Heart left ventricle (tissue), 16 donors: ENCODE results near the gene VPS13C. TPM values are rescaled to one million over a fixed set of nuclear protein-coding genes. Genes with fewer than 3 reads are reported as not detected.

Experiments
- ATAC-seq, 4 donors: fragments of 200-7000 bp; cut with Tn5 transposase; one replicate each; pipeline ENCODE4 v1.9.1; 2020 to 2022; ENCODE audit warnings: moderate library complexity in 4 of 4, mild to moderate bottlenecking in 3 of 4, moderate number of reproducible peaks in 1 of 4
- DNase-seq, 5 donors: peaks; one replicate each; pipeline ENCODE4 v3.0.0-alpha.2; 2020
- H3K27ac ChIP-seq, 12 donors: fragments of 200-600 bp; sonication (generic) in 4 of 12; one replicate each; pipeline versions ENCODE4 v1.5.0 to v1.8.0; 2016 to 2022; ENCODE audit warnings: mild to moderate bottlenecking in 2 of 12
- H3K27me3 ChIP-seq, 9 donors: fragments of 200-600 bp; sonication (generic) in 2 of 9; one replicate each; pipeline versions ENCODE4 v1.5.1 to v1.8.0; 2016 to 2022; ENCODE audit warnings: mild to moderate bottlenecking in 3 of 9
- H3K36me3 ChIP-seq, 9 donors: fragments of 200-600 bp; sonication (generic) in 2 of 9; one replicate each; pipeline versions ENCODE4 v1.5.0 to v1.8.0; 2018 to 2022; ENCODE audit warnings: mild to moderate bottlenecking in 2 of 9
- H3K4me1 ChIP-seq, 12 donors: fragments of 200-600 bp; sonication (generic) in 4 of 12; one replicate each; pipeline versions ENCODE4 v1.5.0 to v1.8.0; 2016 to 2022; ENCODE audit warnings: mild to moderate bottlenecking in 3 of 12
- H3K4me3 ChIP-seq, 12 donors: fragments of 200-600 bp; sonication (generic) in 4 of 12; one replicate each; pipeline versions ENCODE4 v1.5.0 to v1.8.0; 2017 to 2022; ENCODE audit warnings: mild to moderate bottlenecking in 9 of 12, moderate library complexity in 4 of 12
- H3K9me3 ChIP-seq, 12 donors: fragments of 200-600 bp; sonication (generic) in 4 of 12; one replicate each; pipeline versions ENCODE4 v1.5.0 to v1.8.0; 2016 to 2022; ENCODE audit warnings: mild to moderate bottlenecking in 1 of 12
- CTCF ChIP-seq, 12 donors: fragments of 200-600 bp; sonication (generic) in 4 of 12; IDR thresholded peaks; one replicate each; pipeline versions ENCODE4 v1.5.0 to v1.8.0; 2018 to 2022; ENCODE audit warnings: antibody characterized with exemption in 12 of 12, mild to moderate bottlenecking in 5 of 12
- POLR2A ChIP-seq, 2 donors: fragments of 450-650 bp; IDR thresholded peaks; one replicate each; pipeline ENCODE4 v1.6.1; 2017; ENCODE audit warnings: antibody characterized with exemption in 2 of 2, mild to moderate bottlenecking in 2 of 2, moderate library complexity in 2 of 2
- WGBS, 4 donors: extraction: QIAGEN DNeasy Blood & Tissue Kit in 2 of 4; methylation state at CpG; one replicate each; pipeline versions ENCODE4 v1.1.5 to v1.1.7; 2013 to 2018; 5-methylcytosine and 5-hydroxymethylcytosine counted together
- intact Hi-C, 10 donors: fragments of 100-400 bp; cut with DNase I; formaldehyde crosslinking; loops; one replicate each; pipeline versions ENCODE4 v1.11.1 to v1.14.2; 2022
- polyA plus RNA-seq, 2 donors: library from polyadenylated mRNA; stranded (reverse); fragments of 200-250 nt; gene quantifications; one replicate each; pipeline ENCODE4 v1.2.3, GENCODE V29; 2013
- total RNA-seq, 9 donors: library from RNA; depleted of rRNA in 2 of 9; stranded (reverse); fragments of >200 nt in 2 of 9; fragmentation: NEBNext Ultra II Directional in 3 of 9; extraction: Animal tissue kit (Norgen Biotek cat#: 25700) in 3 of 9; gene quantifications; one replicate each; pipeline versions ENCODE4 v1.1.0 to v1.2.4, GENCODE V29; 2016 to 2023
- donor health status: ischemic (EF 13 %, LVEDD 7.1; RV severe dilation, severe dysfunction).
- donor health status: healthy with polysubstance abuse.
- donor health status: DM: no; HTN: yes; CAD: no.
- donor health status: DM: no; HTN: no; CAD: no.
- donor health status: ischemic (EF 25% LVEDD 6.9; RV normal size, moderate dysfunction).
- donor health status: ischemic (EF 25% LVEDD 5.7; RV mildly dilated, moderate dysfunction).
- donor health status: healthy.
- donor health status: DM: yes; HTN: yes; CAD: no.
- donor health status: ischemic (EF 35%, LVEDD 5.7; RV mildly dilated, moderate dysfunction).
- donor health status: nonischemic (EF 11% LVEDD 7.7; RV severe dilation, severe dysfunction).
- donor health status: DM: yes; HTN: yes; CAD: no.
- donor health status: PGD.
- donor health status: ischemic (EF 29% LVEDD 5.4; RV normal size, mild dysfunction).
- donor health status: nonischemic (EF 23%, LVEDD 6.1; RV moderate dilation, normal function).

VPS13C gene
- total and polyA plus RNA-seq, 11 donors = 9.8 to 70.1 (median 36.5) TPM

DNA sequence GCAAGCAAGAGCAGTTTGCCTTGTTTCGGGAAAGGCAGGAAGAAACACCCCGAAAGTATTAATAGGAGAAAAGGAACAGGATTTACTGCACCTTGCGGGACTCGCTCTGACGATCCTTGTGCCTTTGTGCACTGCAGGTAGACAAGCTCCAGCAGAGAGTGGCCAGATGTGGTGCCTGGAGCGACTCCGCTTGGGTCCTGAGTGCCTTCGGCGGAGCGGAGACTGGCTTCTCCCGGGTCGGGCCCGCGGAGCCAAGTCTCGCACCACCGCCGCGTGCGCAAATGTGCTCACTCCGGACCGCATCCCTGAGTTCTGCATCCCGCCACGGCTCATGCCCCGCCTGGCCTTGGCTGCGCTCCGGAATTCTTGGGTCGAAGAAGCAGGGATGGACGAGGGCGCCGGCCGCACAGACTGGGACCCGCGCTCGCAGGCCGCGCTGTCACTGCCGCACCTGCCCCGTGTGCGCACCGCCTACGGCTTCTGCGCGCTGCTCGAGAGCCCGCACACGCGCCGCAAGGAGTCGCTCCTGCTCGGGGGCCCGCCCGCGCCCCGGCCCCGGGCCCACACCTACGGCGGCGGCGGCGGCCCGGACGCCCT is 7.3 kb upstream of the VPS13C start:
- intact Hi-C loops = loop anchor here in 2 of 10 donors (5.0 to 10.0 kb wide), 3 partner anchors 93 to 237 kb away; no protein-coding TSS in a partner anchor

DNA sequence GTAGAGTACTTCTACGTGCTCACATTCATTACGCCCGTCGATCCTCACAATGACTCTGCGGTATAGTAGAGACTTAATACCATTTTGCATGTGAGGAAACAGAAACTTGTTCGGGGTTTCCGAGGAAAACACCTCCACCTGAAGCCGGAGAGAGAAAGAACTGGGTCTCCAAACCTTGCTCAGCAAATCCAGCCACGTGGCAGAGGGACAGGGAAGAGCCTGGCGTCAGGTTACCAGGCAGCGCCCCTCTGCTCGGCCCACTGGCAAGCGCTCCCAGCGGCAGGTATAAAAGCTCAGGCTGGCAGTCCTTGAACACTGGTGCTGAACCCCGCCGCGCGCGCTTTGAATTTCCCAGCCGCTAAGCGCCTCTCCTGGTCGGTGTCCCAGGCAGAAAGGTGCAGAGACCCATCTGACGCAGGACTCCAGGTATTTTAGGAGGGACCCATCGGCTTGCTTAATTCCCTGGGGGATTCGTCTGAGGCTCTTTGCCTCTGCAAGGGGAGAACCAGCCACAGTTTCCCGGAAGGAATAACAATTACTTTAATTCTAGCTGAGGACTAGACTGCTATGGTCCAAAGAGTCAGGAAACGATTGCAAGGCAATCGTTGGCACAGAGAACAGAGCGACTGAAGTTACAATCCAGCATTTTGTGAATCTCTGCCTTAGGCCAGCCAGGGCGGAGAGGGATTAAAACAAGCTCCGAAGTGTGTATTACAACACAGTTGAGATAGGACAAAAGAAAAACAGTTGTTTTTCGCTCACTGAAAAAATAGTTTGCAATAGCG is 6.6 kb upstream of the VPS13C start, which contains the start of gene C2CD4A:
Gene C2CD4A (plus strand): TSS at position 315 of the 785 bp plus-strand sequence. CDS start 637 bp downstream, outside the sequence.
- intact Hi-C loops = loop anchor here in 2 of 10 donors (5.0 to 10.0 kb wide), 3 partner anchors 92 to 238 kb away; no protein-coding TSS in a partner anchor
- peak within 1 kb of the TSS in 2 of 12 donors; percentile 7 to 40 for H3K27ac ChIP-seq

More for the DNA sequence above, 7.3 kb upstream of the VPS13C start:
- Histone ChIP-seq H3K27ac (peak overlapping the region in 2 of 12 donors; percentile 7 to 40), H3K36me3 (no peaks in the 10 kb centered on the region), H3K27me3 (peaks cover 0 to 12% (median 0%) of the 10 kb centered on the region in 9 donors), H3K4me3 (peak overlapping the region; percentile 28 to 73 (median 56)), H3K9me3 (no peaks in the 10 kb centered on the region), H3K4me1 (peaks cover 0 to 26% (median 12%) of the 10 kb centered on the region in 12 donors)
- TF ChIP-seq CTCF (IDR thresholded peaks at IDR 0.05) (peak in 1 of 12 donors; percentile 9), POLR2A (IDR thresholded peaks at IDR 0.05) (no peak)
- ATAC-seq (peak; percentile 20 to 48 (median 28)), DNase-seq (peak in 4 of 5 donors; percentile 18 to 63 (median 26))
- WGBS, 4 donors = 1 to 4% (median 2%) methylated on average over 42 to 62 of the region's 62 CpGs

DNA sequence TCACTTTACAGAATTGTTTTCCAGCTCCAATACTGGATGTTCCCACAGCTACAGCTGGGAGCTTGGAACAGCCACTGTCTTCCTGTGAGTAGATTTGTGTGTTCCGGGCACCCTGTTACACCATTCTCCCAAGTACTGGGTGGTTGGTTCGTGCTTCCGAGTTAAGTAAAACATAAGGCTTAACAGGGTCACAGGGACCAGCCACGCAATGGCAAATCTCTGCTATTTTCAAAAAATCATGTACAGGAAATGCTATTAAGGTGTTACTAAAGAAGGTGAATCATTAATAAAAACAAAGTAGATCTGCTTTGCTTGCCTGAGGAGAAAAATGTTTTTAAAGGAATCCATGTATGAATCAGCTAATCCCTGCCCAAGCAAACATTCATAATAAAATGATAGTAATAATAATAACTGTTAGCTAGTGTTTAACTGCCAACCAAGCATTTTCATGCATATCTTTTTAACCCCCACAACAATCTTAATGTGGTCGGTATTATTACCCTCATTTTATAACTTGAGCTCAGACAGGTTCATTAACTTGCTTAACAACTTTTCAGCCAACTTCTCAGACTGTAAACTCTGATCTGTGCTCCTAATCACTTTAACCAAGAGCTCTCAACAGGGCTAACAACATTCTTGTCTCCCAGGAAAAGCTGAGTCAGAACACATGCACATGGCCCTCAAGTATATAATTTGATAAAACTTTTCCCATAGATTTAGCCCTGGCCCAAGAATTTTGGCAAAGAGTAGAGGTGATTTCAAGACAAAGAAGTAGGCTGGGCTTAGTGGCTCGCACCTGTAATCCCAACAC is 3.8 kb upstream of the VPS13C start:
- intact Hi-C loops = loop anchor here in 2 of 10 donors (10.0 kb wide), 2 partner anchors 89 to 241 kb away; no protein-coding TSS in a partner anchor
- Histone ChIP-seq H3K4me3 (no peak overlapping the region), H3K9me3 (no peaks in the 10 kb centered on the region), H3K4me1 (peaks cover 0 to 36% (median 21%) of the 10 kb centered on the region in 12 donors), H3K36me3 (no peaks in the 10 kb centered on the region), H3K27ac (peak overlapping the region in 1 of 12 donors; percentile 24), H3K27me3 (peaks cover 0 to 12% (median 0%) of the 10 kb centered on the region in 9 donors)
- TF ChIP-seq POLR2A (IDR thresholded peaks at IDR 0.05) (no peak), CTCF (IDR thresholded peaks at IDR 0.05) (no peak)
- WGBS, 4 donors = 71 to 81% (median 78%) methylated on average over 6 of the region's 6 CpGs
- no peak for ATAC-seq
- DNase-seq = no peak

More for the DNA sequence above, 6.6 kb upstream of the VPS13C start, which contains the start of gene C2CD4A:
- Histone ChIP-seq H3K36me3 (no peaks in the 10 kb centered on the region), H3K4me1 (peaks cover 0 to 26% (median 12%) of the 10 kb centered on the region in 12 donors), H3K9me3 (no peaks in the 10 kb centered on the region), H3K4me3 (peak within 1 kb of the TSS; percentile 28 to 73 (median 56)), H3K27me3 (peaks cover 0 to 12% (median 0%) of the 10 kb centered on the region in 9 donors)
- DNase-seq (peak; percentile 52 to 78 (median 56)), ATAC-seq (peak; percentile 71 to 86 (median 74))
- 4 to 12% (median 6%) methylated on average over 33 of the region's 33 CpGs for WGBS, 4 donors
- no peak for TF ChIP-seq POLR2A (IDR thresholded peaks at IDR 0.05)
- peak in 4 of 12 donors; percentile 9 to 25 (median 16) for TF ChIP-seq CTCF (IDR thresholded peaks at IDR 0.05)
